HG03175 (cell line): Measurements from ENCODE around the gene TNN.

ENCODE experiments used
- ATAC-seq: cut with Tn5 transposase; IDR thresholded peaks from one replicate; pipeline ENCODE4 v1.9.1; 2021; ENCODE audit warnings: mild to moderate bottlenecking, moderate library complexity; ENCODE audit not compliant: unreplicated experiment

Gene TNN

DNA sequence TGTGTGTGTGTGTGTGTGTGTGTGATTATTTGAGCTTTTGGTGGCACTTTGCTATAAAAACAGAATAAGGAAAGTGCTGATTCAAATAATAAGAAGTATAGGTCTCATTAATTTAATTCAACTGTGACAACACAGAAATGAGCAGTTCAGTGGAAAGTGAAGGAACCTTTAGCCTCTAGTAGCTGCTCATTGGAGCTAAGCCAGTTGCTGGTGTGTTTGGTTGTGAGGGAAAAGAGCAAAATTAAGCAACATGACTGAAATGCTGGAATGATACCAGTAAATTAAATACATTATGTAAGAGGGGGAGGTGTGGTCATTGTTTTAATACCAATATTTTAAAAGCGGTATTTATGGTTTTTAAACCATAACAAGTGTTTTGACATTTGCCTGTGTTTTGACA lies 69.7 kb downstream of the TNN start:
- no peak for ATAC-seq

- no peak for ATAC-seq
Measured at GRCh38 chr1:175138579-175138978, 70.9 kb downstream of the TNN start.

GRCh38 chr1:175145899-175146528 lies 78.4 kb downstream of the TNN start:
- no peak for ATAC-seq

DNA sequence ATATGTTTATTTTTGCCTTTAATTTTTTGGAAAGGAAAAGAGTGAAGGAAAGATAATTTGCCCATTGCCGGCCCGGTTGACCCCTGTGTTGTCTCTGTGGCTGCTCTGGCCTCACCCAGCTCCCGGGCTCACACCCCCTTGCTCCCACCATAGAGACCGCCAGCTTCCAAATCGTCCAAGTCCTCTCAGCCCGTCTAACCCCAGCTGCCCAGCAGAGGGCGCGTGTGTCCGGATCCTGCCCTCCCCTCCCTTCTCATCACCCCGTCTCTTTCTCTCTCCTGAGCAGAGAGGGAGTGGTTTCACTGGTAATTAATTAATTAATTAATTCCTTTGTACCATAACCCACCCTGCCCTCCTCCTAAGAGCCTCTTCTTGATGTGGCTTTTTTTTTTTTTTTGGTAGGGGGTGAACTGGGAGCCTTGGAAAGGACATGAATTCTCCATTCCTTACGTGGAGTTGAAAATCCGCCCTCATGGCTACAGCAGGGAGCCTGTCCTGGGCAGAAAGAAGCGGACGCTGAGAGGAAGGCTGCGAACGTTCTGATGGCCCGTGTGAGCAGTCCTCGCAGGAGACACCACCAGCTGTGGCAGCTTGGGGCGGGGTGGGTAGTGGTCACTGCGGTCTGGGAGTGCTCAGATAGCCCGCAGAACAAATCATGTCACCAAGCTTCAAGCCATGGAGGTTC lies 79.0 kb downstream of the TNN start:
- peak; percentile 49 for ATAC-seq

GRCh38 chr1:175147569-175147968 lies 79.9 kb downstream of the TNN start:
- no peak for ATAC-seq

GRCh38 chr1:175148068-175148467 lies 80.4 kb downstream of the TNN start:
- ATAC-seq: no peak

GRCh38 chr1:175150596-175151319 lies 83.1 kb downstream of the TNN start:
- no peak for ATAC-seq

- ATAC-seq: peak; percentile 61
Measured at GRCh38 chr1:175152006-175152652, 84.5 kb downstream of the TNN start.

DNA sequence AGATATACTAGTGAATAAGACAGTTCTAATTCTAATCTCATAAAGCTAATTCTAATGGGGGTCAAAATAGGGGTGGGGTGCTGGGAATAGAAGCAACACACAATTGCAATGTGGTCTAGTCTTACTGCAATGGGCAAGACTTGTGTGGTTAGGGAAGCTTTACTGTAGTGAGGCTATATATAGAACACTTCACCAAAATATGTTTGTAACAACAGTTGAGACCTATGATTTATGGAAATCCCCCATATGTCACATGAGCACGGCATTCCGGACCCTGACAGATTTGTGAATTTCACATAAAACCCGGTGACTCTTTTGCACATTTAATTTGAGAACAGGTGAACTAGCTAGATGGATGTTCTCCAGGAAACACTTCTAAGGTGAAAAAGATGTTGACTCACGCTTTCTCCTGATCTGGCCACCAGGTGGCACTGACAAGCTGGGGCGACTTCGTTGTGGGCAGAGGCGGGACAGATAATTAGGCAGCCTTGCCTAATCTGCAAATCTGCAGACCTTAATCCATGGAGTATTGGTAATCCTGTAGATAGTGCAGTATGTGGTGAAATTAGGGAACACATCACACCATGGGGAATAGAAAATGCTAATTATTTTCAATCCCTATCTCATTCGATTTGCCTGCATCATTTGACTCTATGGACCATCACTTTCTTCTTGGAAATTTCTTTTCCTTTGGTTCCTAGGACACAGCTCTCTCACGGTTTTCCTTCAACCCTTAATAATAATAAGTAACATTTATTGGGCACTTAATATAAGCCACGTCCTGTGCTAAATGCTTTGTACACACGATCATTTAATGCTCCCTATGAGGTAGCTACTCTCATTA lies 87.2 kb downstream of the TNN start:
- no peak for ATAC-seq

DNA sequence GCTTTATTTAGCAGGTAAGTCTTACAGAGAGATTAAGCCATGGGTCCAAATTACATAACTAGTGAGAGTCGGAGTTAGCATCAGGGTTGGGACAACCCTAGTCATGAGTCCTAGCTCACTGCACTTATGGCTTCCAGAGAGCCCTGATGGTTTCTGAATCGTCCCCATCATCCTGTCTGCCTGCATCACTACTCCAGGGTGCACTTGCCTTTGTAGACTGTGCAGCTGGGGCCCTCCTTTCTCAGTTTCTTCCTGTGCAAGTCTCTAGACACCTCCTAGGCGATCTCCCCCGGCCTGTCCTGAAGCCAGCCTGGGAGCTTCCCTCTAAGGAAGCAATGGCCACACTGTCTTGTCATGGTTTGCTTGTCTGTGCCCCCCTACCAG lies 87.8 kb downstream of the TNN start:
- ATAC-seq: no peak

- ATAC-seq: no peak
Measured at GRCh38 chr1:175155936-175156335, 88.3 kb downstream of the TNN start.

DNA sequence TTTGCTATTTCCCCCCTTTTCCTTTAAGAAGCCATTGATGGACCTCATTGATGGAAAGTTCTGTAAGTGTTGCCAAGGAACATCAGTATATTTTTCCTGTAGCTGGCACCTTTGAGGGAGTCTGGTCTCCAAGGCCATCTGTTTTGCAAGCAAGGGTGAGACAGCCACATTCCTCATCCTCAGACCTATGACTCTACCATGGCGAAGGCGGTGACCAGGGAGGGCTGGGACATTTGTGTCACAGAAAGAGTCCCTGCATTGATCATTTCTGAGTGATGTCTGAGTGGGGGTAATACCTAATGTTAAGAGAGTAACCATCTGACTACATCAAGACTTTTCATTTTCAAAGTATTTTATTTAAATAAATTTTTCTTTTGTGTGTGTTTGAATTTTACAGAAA lies 89.6 kb downstream of the TNN start:
- no peak for ATAC-seq

DNA sequence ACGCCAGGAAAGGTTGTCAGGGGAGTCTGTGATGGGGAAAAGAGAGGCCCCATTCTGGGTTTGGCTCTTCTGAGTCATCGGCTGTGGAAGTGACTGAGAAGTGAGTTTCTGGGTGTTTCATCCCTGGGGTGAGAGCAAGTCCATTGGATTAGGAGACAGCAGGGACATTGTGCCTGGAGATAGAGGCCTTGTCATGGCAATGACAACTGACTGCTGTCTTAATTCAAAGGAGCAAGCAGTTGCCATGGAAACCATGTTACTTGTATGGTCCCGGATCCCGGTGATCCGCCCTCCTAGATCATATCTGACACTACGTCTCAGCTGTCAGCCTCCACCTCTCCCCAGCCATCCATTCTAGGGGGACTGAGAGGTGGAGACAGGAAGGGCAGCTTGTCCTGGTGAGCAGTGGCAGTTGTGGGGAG lies 90.5 kb downstream of the TNN start:
- no peak for ATAC-seq

GRCh38 chr1:175162955-175163354 lies 95.3 kb downstream of the TNN start:
- no peak for ATAC-seq

GRCh38 chr1:175163702-175164101 lies 96.1 kb downstream of the TNN start:
- no peak for ATAC-seq

- ATAC-seq: no peak
Measured at GRCh38 chr1:175164751-175165150, 97.1 kb downstream of the TNN start.

DNA sequence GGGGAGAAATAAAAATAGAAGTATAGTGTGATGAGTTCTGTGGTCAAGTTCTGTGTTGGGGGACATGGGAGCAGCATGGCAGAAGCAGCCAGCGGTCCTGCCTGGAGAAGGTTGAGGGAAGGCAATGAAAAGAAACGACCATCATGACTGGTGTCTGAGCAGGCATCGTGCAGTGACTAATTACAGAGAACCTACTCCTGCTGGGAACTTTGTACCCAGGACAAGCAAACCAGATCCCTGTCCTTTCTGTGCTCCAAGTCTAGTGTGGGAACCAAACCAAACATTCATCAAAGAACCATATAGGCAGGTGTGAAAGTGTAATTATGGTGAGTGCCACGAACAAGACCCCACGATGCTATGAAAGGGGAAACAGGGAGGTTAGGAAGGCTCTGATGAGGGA lies 99.1 kb downstream of the TNN start:
- ATAC-seq: no peak

- no peak for ATAC-seq
Measured at GRCh38 chr1:175167861-175168260, 100.2 kb downstream of the TNN start.

DNA sequence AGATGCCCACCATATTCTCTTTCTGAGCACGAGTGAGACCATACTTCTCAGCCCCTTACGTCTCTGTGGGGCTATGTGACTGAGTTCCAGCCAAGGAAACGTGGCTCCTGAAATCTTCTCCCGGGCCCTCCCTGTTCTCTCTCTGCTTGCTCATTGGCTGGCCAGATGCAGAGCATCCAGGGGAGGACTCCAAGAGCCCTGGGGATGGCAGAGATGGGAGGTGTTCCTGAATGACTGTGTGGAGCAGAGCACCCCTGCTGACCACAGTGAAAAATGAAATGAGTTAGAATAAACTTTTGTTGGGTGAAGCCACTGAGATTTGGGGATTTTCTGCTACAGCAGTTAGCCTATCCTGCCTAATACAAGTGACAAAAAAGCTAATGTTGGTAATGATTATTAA lies 101.1 kb downstream of the TNN start:
- ATAC-seq: no peak

GRCh38 chr1:175169286-175170018 lies 101.8 kb downstream of the TNN start:
- ATAC-seq: no peak
